IPS-11a (cell line): ENCODE data around the gene CETN2.
"Not testable (repeated sequence)": the region's sequence is repeated elsewhere in the genome, so short reads cannot be mapped to it uniquely, and the experiment has no call there.

Experiments
- H3K4me3 ChIP-seq: one replicate; pipeline ENCODE4 v1.5.1; 2013; ENCODE audit warnings: low read depth, low read length, control low read depth

CETN2 gene

DNA sequence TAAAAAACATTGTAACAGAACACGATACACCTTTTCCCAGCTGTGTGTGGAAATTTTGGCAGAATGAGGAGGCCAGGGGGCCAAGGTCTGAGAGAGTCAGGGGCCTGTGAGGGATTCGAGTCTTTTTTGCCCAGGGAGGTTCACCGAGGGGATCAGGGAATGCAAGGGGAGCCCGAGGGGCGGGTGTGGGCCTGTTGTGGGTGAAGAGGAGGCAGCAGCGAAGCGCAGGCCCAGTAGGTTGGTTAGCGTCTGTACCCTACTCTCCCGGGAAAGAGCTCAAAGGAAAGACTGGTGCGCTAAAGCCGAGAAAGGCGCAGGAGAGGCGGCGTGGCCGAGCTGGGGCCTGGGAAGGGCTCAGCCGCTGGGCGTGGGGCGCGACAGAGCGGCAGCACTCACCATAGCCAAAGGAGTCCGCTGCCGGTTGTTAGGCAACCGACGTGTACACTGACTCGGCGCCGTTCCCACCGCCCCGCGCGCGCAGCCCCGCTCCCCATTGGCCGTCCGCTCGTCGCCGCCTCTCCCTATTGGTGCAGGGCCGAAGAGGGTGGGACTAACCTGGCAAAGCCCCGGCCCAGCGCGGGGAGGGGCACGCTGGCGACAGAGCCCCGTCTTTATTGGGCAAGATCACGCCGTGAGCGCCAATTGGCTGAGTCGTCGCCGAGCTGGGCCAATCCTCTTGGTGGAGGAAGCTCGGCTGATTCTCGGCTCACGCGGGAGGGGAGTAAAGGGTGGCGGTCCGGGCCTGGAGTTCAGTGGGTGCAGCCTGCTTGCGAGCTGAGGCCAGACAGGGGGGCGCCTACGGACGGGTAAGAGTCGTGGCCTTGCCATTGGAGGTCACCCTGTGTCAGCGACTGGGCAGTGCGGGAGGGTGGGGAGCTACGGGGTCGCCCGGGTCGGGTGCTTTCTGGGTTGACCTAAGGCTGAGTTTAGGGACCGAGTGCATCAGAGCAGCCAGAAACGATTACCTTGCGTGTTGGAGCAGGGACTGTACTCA is at the start of gene CETN2, which contains the start of gene NSDHL:
CETN2 (minus strand) TSS at position 446 of the 994 bp plus-strand sequence; CDS start at position 399, 47 bp downstream.
NSDHL (plus strand) TSS at position 752 of the 994 bp plus-strand sequence. CDS start 15,262 bp downstream, outside the sequence.
- peak within 1 kb of the TSS; percentile 63 for H3K4me3 ChIP-seq

DNA sequence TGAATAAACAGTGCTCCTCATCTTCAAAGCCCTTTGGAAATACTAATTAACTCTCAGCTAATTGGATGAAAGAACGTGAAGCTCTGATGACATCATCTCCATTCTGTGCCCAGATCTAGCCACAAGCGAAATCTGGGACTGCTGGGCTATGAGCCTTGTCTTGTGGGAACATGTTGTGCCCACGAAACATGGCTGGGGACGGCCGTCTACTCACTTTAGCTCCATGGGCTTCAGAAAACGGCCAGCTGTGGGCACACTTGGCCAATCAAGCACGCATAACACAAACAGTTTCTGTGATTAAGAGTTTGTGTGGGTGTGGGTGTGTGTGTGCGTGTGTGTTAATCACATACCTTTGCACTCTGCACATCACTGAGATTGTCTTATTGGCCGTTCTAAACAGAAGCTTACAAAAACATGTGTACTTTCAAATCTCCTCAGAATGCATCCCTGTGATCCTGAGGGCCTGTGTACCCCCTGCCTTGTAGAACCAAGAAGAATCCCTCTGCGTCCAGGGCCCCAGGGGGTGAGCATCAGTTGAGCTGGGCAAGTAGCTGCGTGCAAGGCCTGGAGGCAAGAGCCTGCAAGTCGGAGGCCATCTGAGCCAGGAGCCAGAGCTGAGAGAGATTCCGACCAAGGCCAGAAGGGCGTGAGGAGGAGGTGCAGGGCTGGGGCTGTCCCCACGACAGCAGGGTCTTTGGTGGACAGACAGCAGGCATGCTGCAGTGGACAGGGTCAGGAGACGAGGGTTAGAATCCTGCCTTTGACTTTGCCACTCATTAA is 48.6 kb upstream of the CETN2 start:
- no peak overlapping the region for H3K4me3 ChIP-seq

DNA sequence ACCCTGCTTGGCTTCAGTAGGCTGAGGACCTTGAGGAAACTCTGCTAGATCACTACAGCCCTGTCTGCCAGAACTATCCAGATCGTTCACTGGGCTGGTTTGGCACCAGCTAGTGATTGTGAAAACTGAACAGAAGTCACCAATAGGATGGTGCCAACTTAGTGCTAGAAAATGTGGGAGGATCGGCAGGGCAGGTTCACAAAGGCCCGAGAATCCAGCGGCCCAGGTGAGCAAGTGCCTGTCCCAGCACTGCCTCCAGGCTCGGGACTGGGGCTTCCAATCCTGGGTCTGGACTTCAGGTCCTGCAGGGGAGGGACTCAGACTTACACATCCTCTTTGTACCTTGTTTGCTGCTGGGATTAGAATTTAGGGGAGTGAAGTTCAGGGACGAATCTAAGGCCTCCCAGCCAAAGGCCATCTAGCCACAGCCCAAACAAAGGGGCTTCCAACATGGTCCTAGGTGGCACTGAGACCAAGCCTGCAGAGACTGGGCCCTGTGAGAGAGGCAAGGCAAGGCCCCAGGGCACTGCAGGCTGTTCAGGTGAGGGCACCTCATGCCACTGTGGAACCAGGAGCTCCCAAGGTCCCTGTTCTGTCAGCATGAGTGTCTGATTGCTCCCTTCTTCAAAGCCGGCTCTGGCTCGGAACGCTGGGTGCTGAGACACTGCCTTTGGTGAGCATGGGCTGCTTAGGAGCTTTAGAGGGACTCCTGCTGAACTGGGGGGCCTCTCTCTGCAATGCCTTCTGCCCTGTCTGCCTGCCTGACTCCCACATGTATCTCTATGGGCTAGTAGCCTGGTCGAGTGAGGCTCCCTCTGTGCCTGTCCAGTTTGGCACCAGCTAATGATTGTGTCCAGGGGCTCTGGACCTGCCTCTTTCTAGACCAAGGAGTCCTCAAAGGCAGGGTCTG is 46.6 kb upstream of the CETN2 start:
- no peak overlapping the region for H3K4me3 ChIP-seq

GRCh38 chrX:152873361-152873760 is 42.8 kb upstream of the CETN2 start:
- H3K4me3 ChIP-seq, result no peak overlapping the region

DNA sequence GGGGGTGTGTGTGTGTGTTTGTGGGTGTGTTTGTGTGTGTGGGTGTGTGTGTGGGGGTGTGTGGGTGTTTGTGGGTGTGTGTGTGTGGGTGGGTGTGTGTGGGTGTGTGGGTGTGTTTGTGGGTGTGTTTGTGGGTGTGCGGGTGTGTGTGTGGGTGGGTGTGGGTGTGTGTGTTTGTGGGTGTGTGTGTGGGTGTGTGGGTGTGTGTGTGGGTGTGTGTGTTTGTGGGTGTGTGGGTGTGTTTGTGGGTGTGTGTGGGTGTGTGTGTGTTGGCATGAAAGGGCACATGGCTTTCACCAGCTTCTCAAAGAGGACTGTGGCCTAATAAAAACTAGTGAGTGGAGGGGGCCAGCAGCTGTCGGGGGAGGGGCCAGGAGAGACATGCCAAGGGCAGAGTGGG is 42.0 kb upstream of the CETN2 start:
- no peak overlapping the region for H3K4me3 ChIP-seq

- no peak overlapping the region for H3K4me3 ChIP-seq
Observed at GRCh38 chrX:152871260-152871659, 40.7 kb upstream of the CETN2 start.

DNA sequence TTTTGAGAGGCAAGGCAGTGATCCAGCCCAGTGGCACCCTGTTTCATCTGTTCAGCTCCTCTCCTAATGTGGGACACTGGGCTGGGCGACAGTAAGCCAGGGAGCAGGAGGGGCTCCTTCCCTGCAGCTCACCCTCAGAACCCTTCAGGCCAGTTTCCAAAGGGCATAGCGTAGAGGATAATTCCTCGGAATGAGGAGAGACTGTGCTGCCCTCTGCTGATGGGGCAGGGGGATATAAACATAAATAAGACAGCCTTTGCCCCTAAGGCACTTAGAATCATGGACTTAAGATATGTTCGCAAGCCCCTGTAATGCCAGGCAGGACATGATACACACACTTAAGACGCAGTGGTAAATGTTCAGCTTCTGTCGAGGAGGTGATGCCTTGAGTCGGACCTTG is 39.4 kb upstream of the CETN2 start:
- H3K4me3 ChIP-seq, result no peak overlapping the region

GRCh38 chrX:152866386-152866785 is 35.8 kb upstream of the CETN2 start:
- no peak overlapping the region for H3K4me3 ChIP-seq

DNA sequence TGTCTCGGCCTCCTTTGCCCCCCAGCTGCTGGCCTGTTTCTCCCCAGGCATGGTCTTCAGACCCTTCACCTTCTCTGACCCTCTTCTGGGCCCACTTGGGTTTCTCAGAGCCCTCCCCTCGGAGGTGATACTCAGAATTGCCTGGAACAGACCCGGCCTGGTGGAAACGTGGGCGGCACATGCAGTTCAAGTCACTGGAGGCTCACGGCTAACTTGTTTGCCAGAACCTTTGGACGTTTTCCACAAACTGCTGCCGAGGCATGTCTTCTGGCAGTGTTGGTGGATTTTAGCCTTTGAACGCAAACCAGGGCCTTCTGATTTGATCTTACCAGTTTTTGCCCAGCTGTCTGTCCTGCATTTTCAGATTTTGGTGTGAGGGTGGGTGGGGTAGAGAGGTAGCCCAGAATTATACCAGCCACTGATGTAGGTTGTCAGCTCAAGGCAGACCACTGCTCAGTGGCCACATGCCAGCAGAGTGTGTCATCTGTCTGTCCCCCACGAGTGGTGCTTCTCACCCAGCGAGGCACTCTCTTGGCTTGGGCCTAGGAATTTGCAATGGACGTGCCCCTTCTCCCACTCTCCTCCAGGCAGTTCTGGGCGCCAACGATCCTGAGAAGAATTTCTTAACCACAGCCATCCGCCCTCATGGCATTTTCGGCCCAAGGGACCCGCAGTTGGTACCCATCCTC is 34.8 kb upstream of the CETN2 start:
- no peak overlapping the region for H3K4me3 ChIP-seq

DNA sequence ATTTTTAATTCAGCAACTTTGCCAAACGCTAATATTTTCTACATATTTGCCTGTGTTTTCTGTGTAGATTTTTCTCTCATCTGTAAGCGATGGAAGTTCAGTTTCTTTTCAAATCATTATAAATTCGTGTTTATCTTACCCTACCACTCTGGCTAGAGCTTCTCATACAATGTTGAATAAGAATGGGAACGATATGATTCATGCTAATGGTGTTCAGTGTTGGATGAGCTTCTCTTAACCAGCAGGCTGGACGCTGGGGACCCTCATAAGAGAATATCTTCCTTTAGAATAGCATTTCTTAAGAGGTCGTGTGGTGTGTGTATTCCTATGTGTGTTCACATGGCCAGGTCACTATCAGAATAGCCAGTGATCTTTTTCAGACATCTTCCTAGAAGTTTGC is 31.3 kb upstream of the CETN2 start:
- no peak overlapping the region for H3K4me3 ChIP-seq

- H3K4me3 ChIP-seq, result no peak overlapping the region
Observed at GRCh38 chrX:152861116-152861515, 30.6 kb upstream of the CETN2 start.

GRCh38 chrX:152853986-152854385 is 23.4 kb upstream of the CETN2 start:
- H3K4me3 ChIP-seq, result no peak overlapping the region

GRCh38 chrX:152850465-152850864 is 19.9 kb upstream of the CETN2 start:
- no peak overlapping the region for H3K4me3 ChIP-seq

GRCh38 chrX:152847281-152847680 is 16.7 kb upstream of the CETN2 start:
- no peak overlapping the region for H3K4me3 ChIP-seq

- H3K4me3 ChIP-seq, result no peak overlapping the region
Observed at GRCh38 chrX:152845618-152846240, 15.2 kb upstream of the CETN2 start.

DNA sequence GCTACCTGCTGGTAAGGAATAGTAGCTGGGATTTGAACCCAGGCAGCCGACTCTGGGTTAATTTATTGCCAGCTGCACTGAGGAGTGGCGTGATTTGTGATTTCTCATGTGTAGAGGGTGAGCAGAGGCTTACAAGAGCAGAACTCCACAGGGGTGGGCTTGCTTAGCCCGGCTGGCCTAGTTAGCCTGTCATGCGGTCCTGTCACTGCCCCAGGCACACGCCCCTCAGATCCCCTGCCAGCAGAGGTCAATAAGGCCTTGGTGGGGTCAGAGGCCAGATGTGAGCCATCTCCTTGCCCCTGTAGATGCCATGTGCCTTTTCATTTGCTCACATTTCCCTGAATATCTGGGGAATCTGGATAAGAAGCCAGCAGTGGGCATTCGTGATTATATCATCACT is 13.7 kb upstream of the CETN2 start:
- no peak overlapping the region for H3K4me3 ChIP-seq

DNA sequence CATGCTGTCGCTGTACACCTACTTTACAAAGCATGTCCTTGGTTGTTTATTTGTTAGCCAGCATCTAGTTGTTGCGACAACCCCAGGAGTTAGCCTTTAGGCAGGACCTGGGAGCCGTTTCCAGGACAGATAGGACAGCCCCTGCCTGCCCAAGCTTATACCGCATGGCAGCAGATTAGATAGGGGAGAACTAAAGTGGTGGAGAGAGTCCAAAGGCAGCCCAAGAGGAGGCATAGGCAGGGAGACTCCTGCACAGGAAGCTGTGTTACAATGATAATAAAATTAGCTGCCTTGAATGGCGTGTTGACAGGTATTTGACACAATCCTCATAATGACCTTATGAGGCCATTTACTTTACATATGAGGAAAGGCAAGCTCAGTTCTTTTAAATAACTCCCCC is 13.3 kb upstream of the CETN2 start:
- H3K4me3 ChIP-seq, result no peak overlapping the region

- no peak overlapping the region for H3K4me3 ChIP-seq
Observed at GRCh38 chrX:152842772-152843338, 12.3 kb upstream of the CETN2 start.

DNA sequence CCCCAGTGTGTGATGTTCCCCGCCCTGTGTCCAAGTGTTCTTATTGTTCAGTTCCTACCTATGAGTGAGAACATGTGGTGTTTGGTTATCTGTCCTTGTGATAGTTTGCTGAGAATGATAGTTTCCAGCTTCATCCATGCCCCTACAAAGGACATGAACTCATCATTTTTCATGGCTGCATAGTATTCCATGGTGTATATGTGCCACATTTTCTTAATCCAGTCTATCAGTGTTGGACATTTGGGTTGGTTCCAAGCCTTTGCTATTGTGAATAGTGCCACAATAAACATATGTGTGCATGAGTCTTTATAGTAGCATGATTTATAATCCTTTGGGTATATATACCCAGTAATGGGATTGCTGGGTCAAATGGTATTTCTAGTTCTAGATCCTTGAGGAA is 4.9 kb upstream of the CETN2 start:
- not testable (repeated sequence) for H3K4me3 ChIP-seq
